HepG2 (cell line): ENCODE measurements around the gene ADGRF1. TPM values are rescaled to one million over a fixed set of nuclear protein-coding genes. Genes with fewer than 3 reads are reported as not detected.
A peak's percentile ranks its signal among the peaks of the same experiment; 100 is the strongest.

Experiments
- DPF2 ChIP-seq: sonication (generic); formaldehyde crosslinking; IDR thresholded peaks from 2 replicates; pipeline ENCODE4 v1.4.0; 2020; ENCODE audit warnings: mild to moderate bottlenecking, low read depth, missing genetic modification reagents, borderline replicate concordance
- FOSL1 ChIP-seq: sonication (generic); formaldehyde crosslinking; IDR thresholded peaks from 2 replicates; pipeline ENCODE4 v1.9.0; 2021; ENCODE audit warnings: missing genetic modification reagents, borderline replicate concordance
- HNRNPLL ChIP-seq: fragments of 200-400 bp; formaldehyde crosslinking; IDR thresholded peaks from 2 replicates; pipeline ENCODE4 v1.6.1; 2017; ENCODE audit warnings: mild to moderate bottlenecking, low read depth, low read length; ENCODE audit not compliant: poor library complexity, severe bottlenecking
- IKZF1 ChIP-seq: fragments of 450-650 bp; IDR thresholded peaks from 2 replicates; pipeline ENCODE4 v1.7.1; 2016
- NRL ChIP-seq: sonication (generic); formaldehyde crosslinking; IDR thresholded peaks from 2 replicates; pipeline ENCODE4 v1.5.0; 2020; ENCODE audit warnings: missing genetic modification reagents, mild to moderate bottlenecking, moderate library complexity, borderline replicate concordance
- PITX1 ChIP-seq: sonication (generic); formaldehyde crosslinking; IDR thresholded peaks from 2 replicates; pipeline ENCODE4 v1.5.1; 2020; ENCODE audit warnings: mild to moderate bottlenecking, missing genetic modification reagents
- PPARG ChIP-seq: conservative IDR thresholded peaks from 2 replicates; pipeline ENCODE4 v1.6.1; 2016; ENCODE audit warnings: missing biosample characterization, missing genetic modification reagents
- SKI ChIP-seq: fragments of 450-650 bp; IDR thresholded peaks from one replicate; pipeline ENCODE4 v1.6.1; 2018; ENCODE audit warnings: mild to moderate bottlenecking; ENCODE audit not compliant: partially characterized antibody
- STAG1 ChIP-seq: sonication (generic); formaldehyde crosslinking; IDR thresholded peaks from 2 replicates; pipeline ENCODE4 v1.4.0; 2020; ENCODE audit warnings: missing genetic modification reagents
- ZFP90 ChIP-seq: sonication (generic); formaldehyde crosslinking; IDR thresholded peaks from 2 replicates; pipeline ENCODE4 v1.8.0; 2022; ENCODE audit warnings: missing genetic modification reagents, mild to moderate bottlenecking, inconsistent platforms, borderline replicate concordance
- ZNF143 ChIP-seq: sonication (generic); formaldehyde crosslinking; IDR thresholded peaks from 2 replicates; pipeline ENCODE4 v1.4.0; 2020; ENCODE audit warnings: missing genetic modification reagents
- ZNF296 ChIP-seq: sonication (generic); formaldehyde crosslinking; conservative IDR thresholded peaks from 2 replicates; pipeline ENCODE4 v1.5.0; 2020; ENCODE audit warnings: mild to moderate bottlenecking, missing genetic modification reagents
- ZNF33A ChIP-seq: sonication (generic); formaldehyde crosslinking; IDR thresholded peaks from 2 replicates; pipeline ENCODE4 v1.5.1; 2020; ENCODE audit warnings: missing genetic modification reagents, mild to moderate bottlenecking, moderate library complexity, borderline replicate concordance
- ZNF724P ChIP-seq: sonication (generic); formaldehyde crosslinking; IDR thresholded peaks from 2 replicates; pipeline ENCODE4 v1.8.0; 2022; ENCODE audit warnings: missing genetic modification reagents, borderline replicate concordance
- ZNF75D ChIP-seq: sonication (generic); formaldehyde crosslinking; IDR thresholded peaks from 2 replicates; pipeline ENCODE4 v1.8.1; 2023; ENCODE audit warnings: missing genetic modification reagents, mild to moderate bottlenecking, borderline replicate concordance
- ZNF780A ChIP-seq: sonication (generic); formaldehyde crosslinking; IDR thresholded peaks from 2 replicates; pipeline ENCODE4 v1.8.0; 2022; ENCODE audit warnings: mild to moderate bottlenecking, missing genetic modification reagents, moderate library complexity
- ZSCAN30 ChIP-seq: sonication (generic); formaldehyde crosslinking; IDR thresholded peaks from 2 replicates; pipeline ENCODE4 v1.5.0; 2020; ENCODE audit warnings: mild to moderate bottlenecking, missing genetic modification reagents
- polyA plus RNA-seq, 8 experiments: library from polyadenylated mRNA; depleted of rRNA in 3 of 8; stranded (reverse) in 7 of 8; unstranded in 1 of 8; fragments of >200 nt; fragmentation: Illumina TruSeq in 4 of 8; extraction: Trizol in 4 of 8; gene quantifications; 2 replicates each; pipeline versions ENCODE4 v1.2.1 to v1.2.3, GENCODE V29; 2011 to 2016; ENCODE audit warnings: low read depth in 4 of 8, missing spikeins in 1 of 8, mixed read lengths in 1 of 8; ENCODE audit not compliant: insufficient read depth in 1 of 8
- total RNA-seq, 5 experiments: library from RNA; depleted of rRNA; stranded (reverse); fragments of >200 nt; fragmentation: Illumina TruSeq; extraction: Trizol; gene quantifications; 2 replicates each; pipeline ENCODE4 v1.2.3, GENCODE V29; 2016; ENCODE audit warnings: low read depth in 1 of 5
- TF ChIP-seq, protein P1 (sequence below): sonication (generic); formaldehyde crosslinking; IDR thresholded peaks from 2 replicates; pipeline ENCODE4 v1.5.0; 2020; ENCODE audit warnings: mild to moderate bottlenecking, missing genetic modification reagents
- TF ChIP-seq, protein P2 (sequence below): sonication (generic); formaldehyde crosslinking; IDR thresholded peaks from 2 replicates; pipeline ENCODE4 v1.5.0; 2020; ENCODE audit warnings: mild to moderate bottlenecking, missing genetic modification reagents
- TF ChIP-seq, protein P3 (sequence below): IDR thresholded peaks from 2 replicates; pipeline ENCODE4 v1.6.1; 2018; ENCODE audit warnings: missing genetic modification reagents, mild to moderate bottlenecking, missing compliant biosample characterization
- TF ChIP-seq, protein P4 (sequence below): sonication (generic); formaldehyde crosslinking; IDR thresholded peaks from 2 replicates; pipeline ENCODE4 v1.5.1; 2020; ENCODE audit warnings: mild to moderate bottlenecking, missing genetic modification reagents, moderate library complexity

ADGRF1 gene
- total and polyA plus RNA-seq, 2 of the 13 experiments (the other 11 are each of a cell fraction or from before 2014, with no cell fraction given) = not detected

DNA sequence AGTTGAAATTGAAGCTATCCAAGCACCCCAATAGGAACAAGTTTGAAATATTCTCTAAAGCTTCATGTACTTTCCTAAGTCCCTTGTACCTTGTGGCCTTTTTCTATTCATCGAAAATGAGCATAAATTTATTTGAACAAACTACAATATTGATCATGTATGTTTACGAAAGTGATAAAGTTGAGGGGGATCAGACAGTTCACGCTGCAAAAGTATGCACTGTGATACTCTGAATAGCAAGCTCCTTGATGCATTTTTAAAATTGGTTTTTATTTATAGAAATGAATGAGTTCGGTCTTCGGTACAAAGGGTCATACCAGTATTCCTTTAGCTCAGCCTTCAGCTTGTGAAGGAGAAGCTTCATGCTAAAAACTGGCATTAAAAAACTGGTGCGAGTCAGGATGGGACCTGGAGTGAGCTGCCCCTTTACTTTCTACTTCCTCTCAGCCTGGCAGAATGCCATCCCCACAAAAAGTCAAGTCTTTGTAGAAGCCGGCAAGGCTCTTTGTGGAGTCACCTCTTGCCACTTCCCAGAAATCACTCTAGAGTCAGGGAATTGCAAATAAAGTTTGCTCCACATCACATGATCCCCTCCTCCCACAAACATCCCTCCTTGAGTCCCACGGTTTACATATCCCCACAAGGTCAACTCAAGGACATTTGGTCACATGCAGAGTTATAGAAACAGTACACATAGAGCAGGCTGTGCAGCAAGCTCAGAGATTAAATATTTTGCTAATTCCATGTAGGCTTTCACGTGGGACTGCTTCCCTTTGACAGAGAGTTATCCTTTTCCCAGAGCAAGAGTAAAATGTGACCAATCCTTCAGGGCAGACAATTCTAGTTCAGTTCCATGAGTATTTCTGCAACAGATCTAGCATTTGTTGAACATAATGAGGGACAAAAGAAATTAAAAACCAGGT lies 34.6 kb upstream of the ADGRF1 start (continued):
- TF ChIP-seq ZNF33A (CRISPR knock-in tag) (no peak), ZFP90 (CRISPR knock-in tag) (no peak; the same call in 1 of the 2 replicates), ZNF143 (CRISPR knock-in tag) (peak; percentile 61), ZNF780A (CRISPR knock-in tag) (peak; percentile 69; the same call in 1 of the 2 replicates), PPARG (CRISPR knock-in tag) (peak; percentile 70), IKZF1 (no peak), ZNF724P (CRISPR knock-in tag) (no peak), FOSL1 (CRISPR knock-in tag) (peak; percentile 53; the same call in 1 of the 2 replicates), DPF2 (CRISPR knock-in tag) (peak; percentile 74), ZNF296 (no peak), HNRNPLL (no peak), ZSCAN30 (CRISPR knock-in tag) (no peak), NRL (CRISPR knock-in tag) (no peak), SKI (peak; percentile 68), PITX1 (CRISPR knock-in tag) (peak; percentile 83), STAG1 (CRISPR knock-in tag) (peak; percentile 34), ZNF75D (no peak)
- TF ChIP-seq, protein P1, sequence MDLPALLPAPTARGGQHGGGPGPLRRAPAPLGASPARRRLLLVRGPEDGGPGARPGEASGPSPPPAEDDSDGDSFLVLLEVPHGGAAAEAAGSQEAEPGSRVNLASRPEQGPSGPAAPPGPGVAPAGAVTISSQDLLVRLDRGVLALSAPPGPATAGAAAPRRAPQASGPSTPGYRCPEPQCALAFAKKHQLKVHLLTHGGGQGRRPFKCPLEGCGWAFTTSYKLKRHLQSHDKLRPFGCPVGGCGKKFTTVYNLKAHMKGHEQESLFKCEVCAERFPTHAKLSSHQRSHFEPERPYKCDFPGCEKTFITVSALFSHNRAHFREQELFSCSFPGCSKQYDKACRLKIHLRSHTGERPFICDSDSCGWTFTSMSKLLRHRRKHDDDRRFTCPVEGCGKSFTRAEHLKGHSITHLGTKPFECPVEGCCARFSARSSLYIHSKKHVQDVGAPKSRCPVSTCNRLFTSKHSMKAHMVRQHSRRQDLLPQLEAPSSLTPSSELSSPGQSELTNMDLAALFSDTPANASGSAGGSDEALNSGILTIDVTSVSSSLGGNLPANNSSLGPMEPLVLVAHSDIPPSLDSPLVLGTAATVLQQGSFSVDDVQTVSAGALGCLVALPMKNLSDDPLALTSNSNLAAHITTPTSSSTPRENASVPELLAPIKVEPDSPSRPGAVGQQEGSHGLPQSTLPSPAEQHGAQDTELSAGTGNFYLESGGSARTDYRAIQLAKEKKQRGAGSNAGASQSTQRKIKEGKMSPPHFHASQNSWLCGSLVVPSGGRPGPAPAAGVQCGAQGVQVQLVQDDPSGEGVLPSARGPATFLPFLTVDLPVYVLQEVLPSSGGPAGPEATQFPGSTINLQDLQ (CRISPR knock-in tag) = no peak; the same call in 1 of the 2 replicates
- TF ChIP-seq, protein P2, sequence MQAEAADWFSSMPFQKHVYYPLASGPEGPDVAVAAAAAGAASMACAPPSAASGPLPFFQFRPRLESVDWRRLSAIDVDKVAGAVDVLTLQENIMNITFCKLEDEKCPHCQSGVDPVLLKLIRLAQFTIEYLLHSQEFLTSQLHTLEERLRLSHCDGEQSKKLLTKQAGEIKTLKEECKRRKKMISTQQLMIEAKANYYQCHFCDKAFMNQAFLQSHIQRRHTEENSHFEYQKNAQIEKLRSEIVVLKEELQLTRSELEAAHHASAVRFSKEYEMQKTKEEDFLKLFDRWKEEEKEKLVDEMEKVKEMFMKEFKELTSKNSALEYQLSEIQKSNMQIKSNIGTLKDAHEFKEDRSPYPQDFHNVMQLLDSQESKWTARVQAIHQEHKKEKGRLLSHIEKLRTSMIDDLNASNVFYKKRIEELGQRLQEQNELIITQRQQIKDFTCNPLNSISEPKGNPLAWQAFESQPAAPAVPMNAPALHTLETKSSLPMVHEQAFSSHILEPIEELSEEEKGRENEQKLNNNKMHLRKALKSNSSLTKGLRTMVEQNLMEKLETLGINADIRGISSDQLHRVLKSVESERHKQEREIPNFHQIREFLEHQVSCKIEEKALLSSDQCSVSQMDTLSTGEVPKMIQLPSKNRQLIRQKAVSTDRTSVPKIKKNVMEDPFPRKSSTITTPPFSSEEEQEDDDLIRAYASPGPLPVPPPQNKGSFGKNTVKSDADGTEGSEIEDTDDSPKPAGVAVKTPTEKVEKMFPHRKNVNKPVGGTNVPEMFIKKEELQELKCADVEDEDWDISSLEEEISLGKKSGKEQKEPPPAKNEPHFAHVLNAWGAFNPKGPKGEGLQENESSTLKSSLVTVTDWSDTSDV (CRISPR knock-in tag) = no peak
- TF ChIP-seq, protein P3, sequence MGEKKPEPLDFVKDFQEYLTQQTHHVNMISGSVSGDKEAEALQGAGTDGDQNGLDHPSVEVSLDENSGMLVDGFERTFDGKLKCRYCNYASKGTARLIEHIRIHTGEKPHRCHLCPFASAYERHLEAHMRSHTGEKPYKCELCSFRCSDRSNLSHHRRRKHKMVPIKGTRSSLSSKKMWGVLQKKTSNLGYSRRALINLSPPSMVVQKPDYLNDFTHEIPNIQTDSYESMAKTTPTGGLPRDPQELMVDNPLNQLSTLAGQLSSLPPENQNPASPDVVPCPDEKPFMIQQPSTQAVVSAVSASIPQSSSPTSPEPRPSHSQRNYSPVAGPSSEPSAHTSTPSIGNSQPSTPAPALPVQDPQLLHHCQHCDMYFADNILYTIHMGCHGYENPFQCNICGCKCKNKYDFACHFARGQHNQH (CRISPR knock-in tag) = peak; percentile 97
- TF ChIP-seq, protein P4, sequence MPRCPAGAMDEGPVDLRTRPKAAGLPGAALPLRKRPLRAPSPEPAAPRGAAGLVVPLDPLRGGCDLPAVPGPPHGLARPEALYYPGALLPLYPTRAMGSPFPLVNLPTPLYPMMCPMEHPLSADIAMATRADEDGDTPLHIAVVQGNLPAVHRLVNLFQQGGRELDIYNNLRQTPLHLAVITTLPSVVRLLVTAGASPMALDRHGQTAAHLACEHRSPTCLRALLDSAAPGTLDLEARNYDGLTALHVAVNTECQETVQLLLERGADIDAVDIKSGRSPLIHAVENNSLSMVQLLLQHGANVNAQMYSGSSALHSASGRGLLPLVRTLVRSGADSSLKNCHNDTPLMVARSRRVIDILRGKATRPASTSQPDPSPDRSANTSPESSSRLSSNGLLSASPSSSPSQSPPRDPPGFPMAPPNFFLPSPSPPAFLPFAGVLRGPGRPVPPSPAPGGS (CRISPR knock-in tag) = no peak
